HepG2 (cell line): ENCODE measurements around the gene TMEM80. TPM values are rescaled to one million over a fixed set of nuclear protein-coding genes. Genes with fewer than 3 reads are reported as not detected.
"Not testable (repeated sequence)": the region's sequence is repeated elsewhere in the genome, so short reads cannot be mapped to it uniquely, and the experiment has no call there.

Experiments
- BHLHE40 ChIP-seq: IDR thresholded peaks from 2 replicates; pipeline ENCODE4 v1.6.1; 2011; ENCODE audit warnings: low read length, improper control_type of control experiment
- CEBPG ChIP-seq: IDR thresholded peaks from 2 replicates; pipeline ENCODE4 v1.6.1; 2016
- HNF4A ChIP-seq: sonication (generic); formaldehyde crosslinking; IDR thresholded peaks from 2 replicates; pipeline ENCODE4 v1.4.0; 2020; ENCODE audit warnings: missing genetic modification reagents
- NR2F1 ChIP-seq, 2 experiments: fragments of 450-650 bp in 1 of 2; formaldehyde crosslinking in 1 of 2; IDR thresholded peaks; 2 replicates each; pipeline versions ENCODE4 v1.5.0 to v1.6.1; 2016 to 2020; ENCODE audit warnings: mild to moderate bottlenecking in 1 of 2, missing compliant biosample characterization in 1 of 2, missing genetic modification reagents in 1 of 2, moderate library complexity in 1 of 2
- NR2F2 ChIP-seq: IDR thresholded peaks from 2 replicates; pipeline ENCODE4 v1.6.1; 2012; ENCODE audit warnings: low read depth, inconsistent platforms, borderline replicate concordance
- POGZ ChIP-seq: sonication (generic); formaldehyde crosslinking; IDR thresholded peaks from 2 replicates; pipeline ENCODE4 v1.4.0; 2020; ENCODE audit warnings: mild to moderate bottlenecking, missing genetic modification reagents
- RXRB ChIP-seq: IDR thresholded peaks from 2 replicates; pipeline ENCODE4 v1.6.1; 2016; ENCODE audit warnings: borderline replicate concordance, missing genetic modification reagents, missing compliant biosample characterization
- SOX13 ChIP-seq, 3 experiments: fragments of 450-650 bp in 1 of 3; sonication (generic) in 1 of 3; formaldehyde crosslinking in 1 of 3; IDR thresholded peaks in 2 of 3; conservative IDR thresholded peaks in 1 of 3; 2 replicates each; pipeline versions ENCODE4 v1.5.0 to v1.6.1; 2016 to 2020; ENCODE audit warnings: antibody characterized with exemption in 1 of 3, mild to moderate bottlenecking in 1 of 3, missing compliant biosample characterization in 1 of 3, missing genetic modification reagents in 1 of 3, moderate library complexity in 1 of 3
- THRA ChIP-seq: sonication (generic); formaldehyde crosslinking; IDR thresholded peaks from 2 replicates; pipeline ENCODE4 v1.4.0; 2020; ENCODE audit warnings: missing genetic modification reagents, borderline replicate concordance
- ZBTB33 ChIP-seq: sonication (generic); formaldehyde crosslinking; IDR thresholded peaks from 2 replicates; pipeline ENCODE4 v1.4.0; 2020; ENCODE audit warnings: missing genetic modification reagents
- ZBTB38 ChIP-seq: sonication (generic); formaldehyde crosslinking; IDR thresholded peaks from 2 replicates; pipeline ENCODE4 v1.5.1; 2020; ENCODE audit warnings: mild to moderate bottlenecking, missing genetic modification reagents
- ZKSCAN5 ChIP-seq: sonication (generic); formaldehyde crosslinking; IDR thresholded peaks from 2 replicates; pipeline ENCODE4 v1.5.1; 2020; ENCODE audit warnings: mild to moderate bottlenecking, missing genetic modification reagents
- ZNF264 ChIP-seq: sonication (generic); formaldehyde crosslinking; IDR thresholded peaks from 2 replicates; pipeline ENCODE4 v1.4.0; 2020; ENCODE audit warnings: missing genetic modification reagents
- ZNF460 ChIP-seq: sonication (generic); formaldehyde crosslinking; IDR thresholded peaks from 2 replicates; pipeline ENCODE4 v1.5.1; 2020; ENCODE audit warnings: missing genetic modification reagents, mild to moderate bottlenecking, borderline replicate concordance
- polyA plus RNA-seq, 8 experiments: library from polyadenylated mRNA; depleted of rRNA in 3 of 8; stranded (reverse) in 7 of 8; unstranded in 1 of 8; fragments of >200 nt; fragmentation: Illumina TruSeq in 4 of 8; extraction: Trizol in 4 of 8; gene quantifications; 2 replicates each; pipeline versions ENCODE4 v1.2.1 to v1.2.3, GENCODE V29; 2011 to 2016; ENCODE audit warnings: low read depth in 4 of 8, missing spikeins in 1 of 8, mixed read lengths in 1 of 8; ENCODE audit not compliant: insufficient read depth in 1 of 8
- total RNA-seq, 5 experiments: library from RNA; depleted of rRNA; stranded (reverse); fragments of >200 nt; fragmentation: Illumina TruSeq; extraction: Trizol; gene quantifications; 2 replicates each; pipeline ENCODE4 v1.2.3, GENCODE V29; 2016; ENCODE audit warnings: low read depth in 1 of 5
- TF ChIP-seq, protein P1 (sequence below): sonication (generic); formaldehyde crosslinking; IDR thresholded peaks from 2 replicates; pipeline ENCODE4 v1.8.1; 2022; ENCODE audit warnings: low read depth, mild to moderate bottlenecking, missing genetic modification reagents
- TF ChIP-seq, protein P2 (sequence below): sonication (generic); formaldehyde crosslinking; IDR thresholded peaks from 2 replicates; pipeline ENCODE4 v1.4.0; 2020; ENCODE audit warnings: missing genetic modification reagents
- TF ChIP-seq, protein P3 (sequence below): sonication (generic); formaldehyde crosslinking; IDR thresholded peaks from 2 replicates; pipeline ENCODE4 v1.5.1; 2020; ENCODE audit warnings: mild to moderate bottlenecking, moderate library complexity, missing genetic modification reagents

Gene TMEM80
- total and polyA plus RNA-seq, 2 of the 13 experiments (the other 11 are each of a cell fraction or from before 2014, with no cell fraction given), result 5.6 to 17.1 TPM

GRCh38 chr11:654444-654843 is 41.2 kb upstream of the TMEM80 start (continued):
- TF ChIP-seq BHLHE40 (peak; percentile 59; the same call in 1 of the 2 replicates), ZKSCAN5 (CRISPR knock-in tag) (0 out of 2 replicates have a peak, but pooled peaks have one; percentile 42), ZNF264 (CRISPR knock-in tag) (0 out of 2 replicates have a peak, but pooled peaks have one; percentile 40), NR2F2 (peak; percentile 40; the same call in 1 of the 2 replicates), POGZ (CRISPR knock-in tag) (0 out of 2 replicates have a peak, but pooled peaks have one; percentile 16), ZBTB38 (peak; percentile 69; the same call in 1 of the 2 replicates), SOX13 (CRISPR knock-in tag; conservative IDR thresholded peaks at IDR 0.05 in 1 of 2, IDR thresholded peaks at IDR 0.05 in 1 of 2) (0 out of 4 replicates have a peak, but pooled peaks of 1 of the 2 experiments have one; percentile 5), RXRB (CRISPR knock-in tag) (0 out of 2 replicates have a peak, but pooled peaks have one; percentile 56), THRA (CRISPR knock-in tag) (peak; percentile 70; the same call in 1 of the 2 replicates), CEBPG (CRISPR knock-in tag) (peak; percentile 88), ZBTB33 (peak; percentile 92), NR2F1 (CRISPR knock-in tag; IDR thresholded peaks at IDR 0.05) (peak; percentile 52 to 60; a peak in 3 of 4 replicates), HNF4A (CRISPR knock-in tag) (peak; percentile 83), ZNF460 (CRISPR knock-in tag) (peak; percentile 99)
- TF ChIP-seq, protein P1, sequence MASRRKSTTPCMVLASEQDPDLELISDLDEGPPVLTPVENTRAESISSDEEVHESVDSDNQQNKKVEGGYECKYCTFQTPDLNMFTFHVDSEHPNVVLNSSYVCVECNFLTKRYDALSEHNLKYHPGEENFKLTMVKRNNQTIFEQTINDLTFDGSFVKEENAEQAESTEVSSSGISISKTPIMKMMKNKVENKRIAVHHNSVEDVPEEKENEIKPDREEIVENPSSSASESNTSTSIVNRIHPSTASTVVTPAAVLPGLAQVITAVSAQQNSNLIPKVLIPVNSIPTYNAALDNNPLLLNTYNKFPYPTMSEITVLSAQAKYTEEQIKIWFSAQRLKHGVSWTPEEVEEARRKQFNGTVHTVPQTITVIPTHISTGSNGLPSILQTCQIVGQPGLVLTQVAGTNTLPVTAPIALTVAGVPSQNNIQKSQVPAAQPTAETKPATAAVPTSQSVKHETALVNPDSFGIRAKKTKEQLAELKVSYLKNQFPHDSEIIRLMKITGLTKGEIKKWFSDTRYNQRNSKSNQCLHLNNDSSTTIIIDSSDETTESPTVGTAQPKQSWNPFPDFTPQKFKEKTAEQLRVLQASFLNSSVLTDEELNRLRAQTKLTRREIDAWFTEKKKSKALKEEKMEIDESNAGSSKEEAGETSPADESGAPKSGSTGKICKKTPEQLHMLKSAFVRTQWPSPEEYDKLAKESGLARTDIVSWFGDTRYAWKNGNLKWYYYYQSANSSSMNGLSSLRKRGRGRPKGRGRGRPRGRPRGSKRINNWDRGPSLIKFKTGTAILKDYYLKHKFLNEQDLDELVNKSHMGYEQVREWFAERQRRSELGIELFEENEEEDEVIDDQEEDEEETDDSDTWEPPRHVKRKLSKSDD (CRISPR knock-in tag), result 0 out of 2 replicates have a peak, but pooled peaks have one; percentile 18
- TF ChIP-seq SOX13 (IDR thresholded peaks at IDR 0.05), result not testable (repeated sequence)
- TF ChIP-seq, protein P2, sequence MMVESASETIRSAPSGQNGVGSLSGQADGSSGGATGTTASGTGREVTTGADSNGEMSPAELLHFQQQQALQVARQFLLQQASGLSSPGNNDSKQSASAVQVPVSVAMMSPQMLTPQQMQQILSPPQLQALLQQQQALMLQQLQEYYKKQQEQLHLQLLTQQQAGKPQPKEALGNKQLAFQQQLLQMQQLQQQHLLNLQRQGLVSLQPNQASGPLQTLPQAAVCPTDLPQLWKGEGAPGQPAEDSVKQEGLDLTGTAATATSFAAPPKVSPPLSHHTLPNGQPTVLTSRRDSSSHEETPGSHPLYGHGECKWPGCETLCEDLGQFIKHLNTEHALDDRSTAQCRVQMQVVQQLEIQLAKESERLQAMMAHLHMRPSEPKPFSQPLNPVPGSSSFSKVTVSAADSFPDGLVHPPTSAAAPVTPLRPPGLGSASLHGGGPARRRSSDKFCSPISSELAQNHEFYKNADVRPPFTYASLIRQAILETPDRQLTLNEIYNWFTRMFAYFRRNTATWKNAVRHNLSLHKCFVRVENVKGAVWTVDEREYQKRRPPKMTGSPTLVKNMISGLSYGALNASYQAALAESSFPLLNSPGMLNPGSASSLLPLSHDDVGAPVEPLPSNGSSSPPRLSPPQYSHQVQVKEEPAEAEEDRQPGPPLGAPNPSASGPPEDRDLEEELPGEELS, result 0 out of 2 replicates have a peak, but pooled peaks have one; percentile 28
- TF ChIP-seq, protein P3, sequence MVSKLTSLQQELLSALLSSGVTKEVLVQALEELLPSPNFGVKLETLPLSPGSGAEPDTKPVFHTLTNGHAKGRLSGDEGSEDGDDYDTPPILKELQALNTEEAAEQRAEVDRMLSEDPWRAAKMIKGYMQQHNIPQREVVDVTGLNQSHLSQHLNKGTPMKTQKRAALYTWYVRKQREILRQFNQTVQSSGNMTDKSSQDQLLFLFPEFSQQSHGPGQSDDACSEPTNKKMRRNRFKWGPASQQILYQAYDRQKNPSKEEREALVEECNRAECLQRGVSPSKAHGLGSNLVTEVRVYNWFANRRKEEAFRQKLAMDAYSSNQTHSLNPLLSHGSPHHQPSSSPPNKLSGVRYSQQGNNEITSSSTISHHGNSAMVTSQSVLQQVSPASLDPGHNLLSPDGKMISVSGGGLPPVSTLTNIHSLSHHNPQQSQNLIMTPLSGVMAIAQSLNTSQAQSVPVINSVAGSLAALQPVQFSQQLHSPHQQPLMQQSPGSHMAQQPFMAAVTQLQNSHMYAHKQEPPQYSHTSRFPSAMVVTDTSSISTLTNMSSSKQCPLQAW (CRISPR knock-in tag), result peak; percentile 51; the same call in 1 of the 2 replicates
